ENCODE data around the gene ZNF248.

The ZNF248 gene

DNA sequence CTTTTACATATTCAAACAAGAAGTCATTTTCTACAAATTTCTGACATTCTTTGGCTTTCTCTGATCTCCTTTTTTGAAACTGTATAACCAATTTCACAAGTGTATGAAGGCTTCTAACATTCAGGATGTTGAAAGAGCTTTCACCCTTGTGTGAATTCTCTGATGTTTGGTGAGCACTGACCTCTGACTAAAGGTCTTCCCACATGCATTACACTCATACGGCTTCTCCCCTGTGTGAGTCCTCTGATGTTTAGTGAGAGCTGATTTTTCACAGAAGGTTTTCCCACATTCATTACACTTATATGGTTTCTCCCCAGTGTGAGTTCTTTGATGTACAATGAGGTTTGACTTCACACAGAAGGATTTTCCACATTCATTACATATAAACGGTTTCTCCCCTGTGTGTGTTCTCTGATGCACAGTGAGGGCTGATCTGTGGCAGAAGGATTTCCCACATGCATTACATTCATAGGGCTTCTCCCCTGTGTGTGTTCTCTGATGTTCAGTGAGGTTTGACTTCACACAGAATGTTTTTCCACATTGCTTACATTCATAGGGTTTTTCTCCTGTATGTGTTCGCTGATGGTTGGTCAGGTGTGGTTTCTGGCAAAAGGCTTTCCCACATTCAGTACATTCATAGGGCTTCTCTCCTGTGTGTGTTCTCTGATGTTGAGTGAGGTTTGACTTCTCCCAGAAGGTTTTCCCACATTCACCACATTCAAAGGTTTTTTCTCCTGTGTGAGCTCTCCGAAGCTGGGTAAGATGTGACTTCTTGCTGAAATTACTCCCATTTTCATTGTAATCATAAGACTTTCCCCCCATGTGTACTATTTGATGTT, 25.7 kb downstream of the ZNF248 start:
- DNase-seq (ENCODE audit: low read depth, low spot score): no peak
- H3K4me3 ChIP-seq (ENCODE audit: low read length): no peak overlapping the region

DNA sequence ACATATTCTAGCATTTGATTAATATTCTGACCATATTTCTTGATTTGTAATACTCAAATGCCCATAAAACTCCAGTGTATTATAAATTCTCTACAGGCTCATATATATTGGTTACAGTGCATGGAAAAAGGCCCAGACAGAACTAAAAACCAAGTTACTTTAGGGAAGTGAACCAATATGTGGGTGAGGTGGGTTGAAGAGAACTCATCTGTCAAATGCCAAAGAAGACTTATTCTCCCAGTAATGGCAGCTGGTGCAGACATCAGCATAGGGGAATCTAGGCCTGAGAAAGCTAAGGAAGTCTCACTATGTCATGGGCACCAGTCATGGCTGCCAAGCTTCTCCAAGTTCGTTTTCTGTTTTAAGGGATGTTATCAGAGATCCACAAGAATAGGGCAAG, 30.6 kb downstream of the ZNF248 start:
- H3K4me3 ChIP-seq (ENCODE audit: low read length): no peak overlapping the region
- DNase-seq (ENCODE audit: low read depth, low spot score): no peak

GRCh38 chr10:37821237-37821636, 36.2 kb downstream of the ZNF248 start:
- H3K4me3 ChIP-seq (ENCODE audit: low read length): no peak overlapping the region
- no peak for DNase-seq (ENCODE audit: low read depth, low spot score)

DNA sequence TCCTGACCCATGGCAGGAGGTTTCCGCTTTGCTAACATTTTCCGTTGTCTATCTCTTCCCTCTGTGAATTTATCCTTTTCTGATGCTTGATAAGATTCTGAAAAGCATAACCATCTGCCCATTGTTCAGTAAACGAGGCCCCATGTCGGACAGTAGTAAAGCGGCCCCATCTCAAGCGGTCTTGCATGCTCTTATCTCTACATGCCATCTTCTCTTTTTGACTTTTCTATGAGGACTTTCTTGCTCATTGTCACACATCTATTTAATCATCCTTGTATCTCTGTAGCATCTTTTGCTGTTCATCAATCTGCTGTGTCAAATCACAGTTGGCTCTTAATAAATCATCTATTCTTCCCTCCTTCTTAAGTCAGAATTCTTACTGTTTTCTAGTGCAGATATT, 37.6 kb downstream of the ZNF248 start:
- no peak for DNase-seq (ENCODE audit: low read depth, low spot score)
- no peak overlapping the region for H3K4me3 ChIP-seq (ENCODE audit: low read length)

GRCh38 chr10:37816290-37816689, 41.1 kb downstream of the ZNF248 start:
- no peak for DNase-seq (ENCODE audit: low read depth, low spot score)
- no peak overlapping the region for H3K4me3 ChIP-seq (ENCODE audit: low read length)

DNA sequence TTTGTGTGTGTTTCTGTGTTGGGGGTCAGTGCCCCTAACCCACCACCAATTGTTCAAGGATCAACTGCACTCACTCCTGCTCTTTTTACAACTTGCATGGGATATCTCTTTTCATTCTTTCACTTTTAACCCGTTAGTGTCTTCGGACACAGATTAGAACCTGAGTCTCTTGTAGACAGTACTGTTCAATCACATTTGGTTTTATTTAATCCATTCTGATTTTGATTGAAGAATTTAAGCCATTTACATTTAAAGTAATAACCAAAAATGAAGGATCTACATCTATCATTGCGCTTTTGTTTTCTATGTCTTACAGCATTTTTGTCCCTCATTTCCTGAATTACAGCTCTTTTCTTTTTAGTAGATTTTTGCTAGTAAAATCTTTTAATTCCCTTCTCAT, 43.6 kb downstream of the ZNF248 start:
- no peak overlapping the region for H3K4me3 ChIP-seq (ENCODE audit: low read length)
- DNase-seq (ENCODE audit: low read depth, low spot score): no peak

DNA sequence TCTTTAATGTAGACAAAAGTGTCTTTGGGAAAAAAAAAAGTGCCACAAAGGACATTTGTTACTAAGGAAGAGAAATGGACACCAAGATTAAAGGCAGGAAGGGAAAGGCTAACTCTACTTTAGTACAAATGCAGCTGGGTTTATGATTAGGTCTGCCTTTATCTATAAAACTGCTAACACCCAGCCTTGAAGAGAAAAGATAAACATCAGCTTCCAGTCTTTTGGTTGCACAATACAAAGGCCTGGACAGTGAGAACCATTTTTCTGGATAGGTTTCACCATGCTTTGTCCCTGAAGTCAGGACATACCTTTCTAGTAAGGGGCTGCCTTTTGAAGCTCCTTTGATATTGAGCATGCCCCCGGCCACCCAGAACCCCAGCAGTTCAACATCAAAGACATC, 45.1 kb downstream of the ZNF248 start:
- H3K4me3 ChIP-seq (ENCODE audit: low read length): no peak overlapping the region
- no peak for DNase-seq (ENCODE audit: low read depth, low spot score)

DNA sequence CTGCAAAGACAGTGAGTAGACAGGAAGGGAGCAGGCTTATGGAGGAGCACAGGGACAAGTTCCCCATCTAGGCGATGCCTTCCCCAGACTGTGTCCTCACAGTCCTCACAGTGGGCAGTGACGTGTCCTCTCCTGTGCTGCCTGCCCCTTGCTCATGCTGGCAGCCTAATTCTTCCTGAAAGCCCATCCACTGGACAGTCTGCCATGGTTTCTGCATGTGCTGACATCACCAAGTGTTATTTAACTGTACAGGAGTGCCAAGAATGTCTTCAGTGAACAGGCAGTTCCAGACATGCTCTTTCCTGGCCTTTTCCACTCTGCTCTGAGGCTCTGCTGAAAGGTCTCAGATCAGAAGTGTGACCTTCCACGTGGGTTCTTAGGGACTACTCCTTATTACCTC, 54.1 kb downstream of the ZNF248 start:
- DNase-seq (ENCODE audit: low read depth, low spot score): no peak

DNA sequence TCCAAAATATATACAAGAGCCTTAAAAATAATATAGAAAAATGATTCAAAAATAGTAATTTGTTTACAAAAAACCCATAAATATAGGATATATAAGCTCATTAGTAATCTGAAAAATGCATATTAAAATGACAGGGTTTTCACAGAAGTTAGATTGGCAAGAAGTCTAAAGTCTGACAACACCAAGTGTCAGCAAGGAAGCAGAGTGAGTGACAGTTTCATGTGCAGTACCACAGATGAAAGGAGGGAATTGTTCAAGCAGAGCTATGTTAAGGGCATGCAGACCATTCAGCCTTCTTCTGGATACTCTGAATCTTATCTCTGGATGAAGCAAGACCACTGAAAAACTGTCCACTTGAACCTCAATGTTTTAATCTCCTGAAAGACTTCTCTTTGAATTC, 55.9 kb downstream of the ZNF248 start:
- DNase-seq (ENCODE audit: low read depth, low spot score): no peak
- no peak overlapping the region for H3K4me3 ChIP-seq (ENCODE audit: low read length)

More for the DNA sequence above, 54.1 kb downstream of the ZNF248 start:
- H3K4me3 ChIP-seq (ENCODE audit: low read length): no peak overlapping the region

DNA sequence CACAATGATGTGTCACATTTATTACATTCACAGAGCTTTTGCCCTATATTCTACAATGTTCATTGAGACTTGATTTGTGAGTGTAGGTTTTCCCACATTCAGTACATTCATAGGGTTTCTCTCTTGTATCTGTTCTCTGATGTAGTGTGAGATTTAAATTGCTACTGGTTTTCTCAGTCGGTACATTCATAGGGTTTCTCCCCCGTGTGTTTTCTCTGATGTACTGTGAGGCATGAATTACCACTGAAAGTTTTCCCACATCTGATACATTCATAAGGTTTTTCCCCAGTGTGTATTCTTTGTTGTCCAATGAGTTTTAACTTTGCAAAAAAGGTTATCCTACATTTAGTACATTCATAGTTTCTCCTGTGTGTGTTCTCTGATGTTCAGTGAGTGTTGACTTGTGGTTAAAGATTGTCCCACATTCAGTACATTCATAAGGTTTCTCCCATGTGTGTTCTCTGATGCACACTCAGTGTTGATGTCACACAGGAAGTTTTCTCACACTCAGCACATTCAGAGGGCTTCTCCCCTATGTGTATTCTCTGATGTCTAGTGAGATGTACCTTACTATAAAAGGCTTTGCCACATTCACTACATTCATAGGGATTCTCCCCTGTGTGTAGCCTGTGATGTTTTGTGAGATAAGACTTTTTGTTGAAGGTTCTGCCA, 63.0 kb downstream of the ZNF248 start:
- no peak for DNase-seq (ENCODE audit: low read depth, low spot score)
- H3K4me3 ChIP-seq (ENCODE audit: low read length): no peak overlapping the region

GRCh38 chr10:37789590-37789989, 67.8 kb downstream of the ZNF248 start:
- DNase-seq (ENCODE audit: low read depth, low spot score): no peak
- H3K4me3 ChIP-seq (ENCODE audit: low read length): no peak overlapping the region

GRCh38 chr10:37784678-37785077, 72.7 kb downstream of the ZNF248 start:
- DNase-seq (ENCODE audit: low read depth, low spot score): no peak
- H3K4me3 ChIP-seq (ENCODE audit: low read length): no peak overlapping the region

DNA sequence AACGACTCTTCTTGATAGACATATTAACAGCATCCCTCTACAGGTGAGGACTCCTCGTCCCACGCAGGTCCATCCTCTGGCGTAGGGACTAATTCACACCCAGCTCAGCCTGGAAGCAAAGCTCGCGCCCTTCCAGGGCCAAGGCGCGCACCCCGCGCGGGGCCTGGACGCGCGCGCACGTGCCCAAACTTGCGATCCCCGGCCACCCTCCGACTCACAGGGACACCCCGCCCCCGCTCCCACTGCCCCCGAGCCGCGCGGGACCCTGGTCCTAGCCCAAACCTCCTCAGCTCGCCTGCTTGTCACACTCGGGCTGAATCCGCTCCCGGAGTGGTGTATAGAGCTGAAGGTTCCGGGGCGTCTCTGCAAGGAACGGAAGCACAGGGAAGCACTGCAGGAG, 76.9 kb downstream of the ZNF248 start:
- no peak for DNase-seq (ENCODE audit: low read depth, low spot score)
- no peak overlapping the region for H3K4me3 ChIP-seq (ENCODE audit: low read length)

GRCh38 chr10:37777056-37777455, 80.4 kb downstream of the ZNF248 start:
- H3K4me3 ChIP-seq (ENCODE audit: low read length): no peak overlapping the region
- DNase-seq (ENCODE audit: low read depth, low spot score): peak; percentile 60

DNA sequence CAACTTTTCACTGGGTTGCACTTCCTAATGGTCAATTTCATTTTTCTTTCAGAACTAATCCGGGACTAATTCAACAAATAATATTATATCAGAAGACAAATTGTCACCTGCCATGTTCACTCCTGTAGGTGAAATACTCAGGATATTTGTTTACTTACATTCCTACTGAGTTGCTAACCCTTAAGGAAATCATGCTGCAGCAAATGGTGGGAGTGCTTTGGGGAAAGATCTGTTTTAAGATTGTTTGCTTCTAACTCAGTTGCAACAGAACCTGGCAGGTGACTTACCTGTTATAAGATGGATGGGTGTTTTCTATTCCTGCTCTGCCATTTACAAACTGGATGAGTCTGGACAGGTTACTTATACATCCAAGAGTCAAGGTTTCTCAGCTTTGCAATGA, 81.8 kb downstream of the ZNF248 start:
- H3K4me3 ChIP-seq (ENCODE audit: low read length): no peak overlapping the region

GRCh38 chr10:37774351-37774750, 83.1 kb downstream of the ZNF248 start:
- H3K4me3 ChIP-seq (ENCODE audit: low read length): no peak overlapping the region
- peak; percentile 92 for DNase-seq (ENCODE audit: low read depth, low spot score)

More for the DNA sequence above, 81.8 kb downstream of the ZNF248 start:
- no peak for DNase-seq (ENCODE audit: low read depth, low spot score)

GRCh38 chr10:37765216-37765615, 92.2 kb downstream of the ZNF248 start:
- H3K4me3 ChIP-seq (ENCODE audit: low read length): no peak overlapping the region
- no peak for DNase-seq (ENCODE audit: low read depth, low spot score)

DNA sequence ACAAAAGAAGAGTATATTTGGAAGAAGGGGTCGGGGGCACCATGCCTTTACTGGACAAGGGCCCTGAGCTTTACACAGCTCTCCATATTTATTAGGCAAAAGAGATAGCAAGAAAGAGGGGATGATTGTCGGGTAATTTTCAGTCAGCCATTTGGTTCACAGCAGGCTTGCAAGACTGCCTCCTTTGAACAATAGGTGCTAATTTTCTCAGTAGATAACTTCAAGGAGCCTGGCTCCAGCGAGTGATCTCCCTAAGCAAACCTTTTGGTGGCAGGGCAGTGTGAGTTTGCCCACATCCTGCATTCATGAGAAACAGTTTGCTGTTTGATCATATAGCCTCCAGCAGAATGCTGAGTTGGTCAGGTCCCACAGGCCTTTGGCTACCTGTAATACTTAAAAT, 94.3 kb downstream of the ZNF248 start:
- peak; percentile 68 for DNase-seq (ENCODE audit: low read depth, low spot score)
- no peak overlapping the region for H3K4me3 ChIP-seq (ENCODE audit: low read length)

GRCh38 chr10:37762287-37762686, 95.1 kb downstream of the ZNF248 start:
- no peak for DNase-seq (ENCODE audit: low read depth, low spot score)
- no peak overlapping the region for H3K4me3 ChIP-seq (ENCODE audit: low read length)

- no peak overlapping the region for H3K4me3 ChIP-seq (ENCODE audit: low read length)
- no peak for DNase-seq (ENCODE audit: low read depth, low spot score)
These were observed 96.6 kb downstream of the ZNF248 start for GRCh38 chr10:37760817-37761216.

GRCh38 chr10:37758074-37758473, 99.3 kb downstream of the ZNF248 start:
- no peak overlapping the region for H3K4me3 ChIP-seq (ENCODE audit: low read length)
- no peak for DNase-seq (ENCODE audit: low read depth, low spot score)

Measured in Jurkat, Clone E6-1 (cell line).